DOHH2 (cell line): ENCODE data around the gene PIP5K1C.

Experiments
- EZH2phosphoT487 ChIP-seq: fragments of 200-600 bp; sonication (generic); IDR thresholded peaks from 2 replicates; pipeline ENCODE4 v1.6.1; 2017; ENCODE audit warnings: borderline replicate concordance, mild to moderate bottlenecking, antibody characterized with exemption, low read length, moderate library complexity, mixed read lengths
- TF ChIP-seq, protein P1 (sequence below): fragments of 200-600 bp; sonication (generic); IDR thresholded peaks from one replicate; pipeline ENCODE4 v1.5.1; 2014; ENCODE audit warnings: antibody characterized with exemption, mild to moderate bottlenecking, low read depth, low read length; ENCODE audit not compliant: poor library complexity, severe bottlenecking

DNA sequence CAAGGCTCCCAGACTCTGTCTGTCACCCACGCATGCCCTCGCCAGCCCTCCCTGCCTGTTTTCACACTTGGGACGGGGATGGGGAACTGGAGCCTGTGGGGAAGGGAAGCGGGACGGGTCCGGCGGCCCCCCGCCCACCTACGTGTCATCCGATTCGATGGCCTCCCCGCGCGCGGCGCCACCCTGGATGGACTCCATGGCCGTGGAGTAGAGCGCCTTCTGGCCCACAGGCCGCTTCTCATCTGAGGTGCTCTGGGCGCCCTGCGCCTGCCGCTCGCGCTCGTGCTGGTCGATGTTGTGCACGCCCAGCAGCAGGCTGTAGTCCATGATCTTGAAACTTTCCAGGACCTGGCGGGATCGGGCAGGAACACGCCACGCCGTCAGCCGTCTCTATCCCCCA is 48.6 kb downstream of the PIP5K1C start:
- TF ChIP-seq, protein P1, sequence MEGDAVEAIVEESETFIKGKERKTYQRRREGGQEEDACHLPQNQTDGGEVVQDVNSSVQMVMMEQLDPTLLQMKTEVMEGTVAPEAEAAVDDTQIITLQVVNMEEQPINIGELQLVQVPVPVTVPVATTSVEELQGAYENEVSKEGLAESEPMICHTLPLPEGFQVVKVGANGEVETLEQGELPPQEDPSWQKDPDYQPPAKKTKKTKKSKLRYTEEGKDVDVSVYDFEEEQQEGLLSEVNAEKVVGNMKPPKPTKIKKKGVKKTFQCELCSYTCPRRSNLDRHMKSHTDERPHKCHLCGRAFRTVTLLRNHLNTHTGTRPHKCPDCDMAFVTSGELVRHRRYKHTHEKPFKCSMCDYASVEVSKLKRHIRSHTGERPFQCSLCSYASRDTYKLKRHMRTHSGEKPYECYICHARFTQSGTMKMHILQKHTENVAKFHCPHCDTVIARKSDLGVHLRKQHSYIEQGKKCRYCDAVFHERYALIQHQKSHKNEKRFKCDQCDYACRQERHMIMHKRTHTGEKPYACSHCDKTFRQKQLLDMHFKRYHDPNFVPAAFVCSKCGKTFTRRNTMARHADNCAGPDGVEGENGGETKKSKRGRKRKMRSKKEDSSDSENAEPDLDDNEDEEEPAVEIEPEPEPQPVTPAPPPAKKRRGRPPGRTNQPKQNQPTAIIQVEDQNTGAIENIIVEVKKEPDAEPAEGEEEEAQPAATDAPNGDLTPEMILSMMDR = no peak
- no peak for TF ChIP-seq EZH2phosphoT487
